ENCODE measurements around the gene PON3. TPM values are rescaled to one million over a fixed set of nuclear protein-coding genes. Genes with fewer than 3 reads are reported as not detected.

The PON3 gene
- total RNA-seq, 1 experiment from 2014 or later, result not detected

- no peaks in the 10 kb centered on the region for H3K79me1 ChIP-seq (ENCODE audit: insufficient read depth, low read depth, low read length, poor library complexity, severe bottlenecking)
- H3K4me1 ChIP-seq (ENCODE audit: insufficient read depth, low read length), result no peaks in the 10 kb centered on the region
- no peak overlapping the region for H4K91ac ChIP-seq (ENCODE audit: insufficient read length, low read depth, low read length)
- H3K4me2 ChIP-seq (ENCODE audit: insufficient read depth, insufficient read length, low read length), result peak overlapping the region; percentile 57
- peak overlapping the region in 1 of 2 experiments; percentile 51; a peak in 1 of 5 replicates for H3K4me3 Mint-ChIP-seq
- H3K36me3 Mint-ChIP-seq (ENCODE audit: insufficient read depth in 1 of 3, low read depth in 3 of 3), result no peaks in the 10 kb centered on the region
- no peak overlapping the region for H3K4ac ChIP-seq (ENCODE audit: low read depth, low read length)
- TF ChIP-seq CTCF (conservative IDR thresholded peaks at IDR 0.05), result no peak
- H2BK12ac ChIP-seq (ENCODE audit: insufficient read length, low read depth, low read length), result no peak overlapping the region
- no peak overlapping the region for H3T11ph ChIP-seq (ENCODE audit: low read length)
- peaks cover 23% of the 10 kb centered on the region for H3K27me3 Mint-ChIP-seq (ENCODE audit: low read depth)
- no peak overlapping the region for H2BK15ac ChIP-seq (ENCODE audit: low read depth, low read length)
- H3K27ac Mint-ChIP-seq, result no peak overlapping the region
- no peak overlapping the region for H3K56ac ChIP-seq (ENCODE audit: insufficient read length, low read depth, low read length)
- no peak overlapping the region for H3K14ac ChIP-seq (ENCODE audit: insufficient read depth, low read length)
- H4K5ac ChIP-seq (ENCODE audit: insufficient read length, low read depth, low read length), result no peak overlapping the region
- no peak overlapping the region for H3K23ac ChIP-seq (ENCODE audit: insufficient read length, low read depth, low read length)
- H3K9me3 Mint-ChIP-seq, result no peaks in the 10 kb centered on the region
- no peak overlapping the region for H3K18ac ChIP-seq (ENCODE audit: insufficient read length, low read depth, low read length)
- H3K9ac ChIP-seq (ENCODE audit: extremely low read depth, insufficient read length, low read length), result no peak overlapping the region
- no peaks in the 10 kb centered on the region for H4K20me1 ChIP-seq (ENCODE audit: control insufficient read depth, insufficient read depth, insufficient read length)
- no peak for DNase-seq
- no peak overlapping the region for H2BK120ac ChIP-seq (ENCODE audit: low read depth, low read length, poor library complexity, severe bottlenecking)
- no CpG with 5 or more reads among the region's 9 CpGs for WGBS (ENCODE audit: extremely low coverage, insufficient read length, low lambda C conversion rate)
- peaks cover 2% of the 10 kb centered on the region; the same call in 1 of the 2 replicates for H3K27me3 ChIP-seq (ENCODE audit: insufficient read depth, low read length)
- no peak overlapping the region for H2BK20ac ChIP-seq (ENCODE audit: low read depth, low read length, poor library complexity, severe bottlenecking)
- no peak overlapping the region for H4K8ac ChIP-seq (replicated peaks; ENCODE audit: insufficient read length, low read depth, low read length)
- H3K79me2 ChIP-seq (ENCODE audit: insufficient read depth, low read length), result no peaks in the 10 kb centered on the region
- peaks cover 3% of the 10 kb centered on the region for H3K23me2 ChIP-seq (ENCODE audit: insufficient read length, low read depth, low read length, poor library complexity, severe bottlenecking)
- H2AFZ ChIP-seq (ENCODE audit: low read length), result no peak overlapping the region
- peaks cover 11 to 21% of the 10 kb centered on the region in 2 experiments for H3K4me1 Mint-ChIP-seq
- H3K9me3 ChIP-seq (ENCODE audit: control insufficient read depth, low read depth, low read length), result no peaks in the 10 kb centered on the region
- no peak overlapping the region for H2BK5ac ChIP-seq (ENCODE audit: insufficient read length, low read length)
- no peak overlapping the region for H3K27ac ChIP-seq (ENCODE audit: insufficient read length, low read depth, low read length)
- no peak overlapping the region for H2AK5ac ChIP-seq (ENCODE audit: insufficient read length, low read length)
Measured at GRCh38 chr7:95323410-95324129, 72.6 kb downstream of the PON3 start.
